Neural progenitor cell (in vitro differentiated cells): Measurements from ENCODE around the gene ABCA8. TPM values are rescaled to one million over a fixed set of nuclear protein-coding genes. Genes with fewer than 3 reads are reported as not detected.
A peak's percentile ranks its signal among the peaks of the same experiment; 100 is the strongest.

Source experiments
- DNase-seq: peaks from one replicate; pipeline ENCODE4 v3.0.0-alpha.2; 2016; ENCODE audit warnings: low spot score
- H2AFZ ChIP-seq: fragments of 200-600 bp; sonication (generic); replicated peaks from 2 replicates; pipeline ENCODE4 v1.6.1; 2016; ENCODE audit warnings: antibody characterized with exemption
- H3F3A ChIP-seq: fragments of 200-600 bp; sonication (generic); 2 replicates; pipeline ENCODE4 v1.6.1; 2016; ENCODE audit warnings: antibody characterized with exemption, low read depth
- H3K27ac ChIP-seq: fragments of 200-600 bp; sonication (generic); 2 replicates; pipeline ENCODE4 v1.5.1; 2016; ENCODE audit warnings: mild to moderate bottlenecking
- H3K27me3 ChIP-seq: fragments of 200-600 bp; sonication (generic); 2 replicates; pipeline ENCODE4 v1.6.1; 2016; ENCODE audit warnings: mild to moderate bottlenecking, moderate library complexity
- H3K36me3 ChIP-seq: fragments of 200-600 bp; sonication (generic); 2 replicates; pipeline ENCODE4 v1.5.1; 2016
- H3K4me1 ChIP-seq: fragments of 200-600 bp; sonication (generic); 2 replicates; pipeline ENCODE4 v1.6.1; 2016; ENCODE audit warnings: mixed run types
- H3K4me2 ChIP-seq: fragments of 200-600 bp; sonication (generic); 2 replicates; pipeline ENCODE4 v1.6.1; 2016
- H3K4me3 ChIP-seq: fragments of 200-600 bp; sonication (generic); 2 replicates; pipeline ENCODE4 v1.5.1; 2016
- H3K79me2 ChIP-seq: fragments of 200-600 bp; sonication (generic); 2 replicates; pipeline ENCODE4 v1.6.1; 2016; ENCODE audit warnings: low read depth
- H3K9ac ChIP-seq: fragments of 200-600 bp; sonication (generic); 2 replicates; pipeline ENCODE4 v1.6.1; 2016
- H3K9me3 ChIP-seq: fragments of 200-600 bp; sonication (generic); 2 replicates; pipeline ENCODE4 v1.5.1; 2016; ENCODE audit warnings: low read depth
- H4K20me1 ChIP-seq: fragments of 200-600 bp; sonication (generic); 2 replicates; pipeline ENCODE4 v1.6.1; 2016; ENCODE audit warnings: low read depth
- H3K27ac Mint-ChIP-seq: 3 replicates; pipeline ENCODE4 v1.8.0; 2021; ENCODE audit warnings: mixed read lengths
- H3K27me3 Mint-ChIP-seq: 2 replicates; pipeline ENCODE4 v1.8.0; 2022; ENCODE audit warnings: low read depth, mild to moderate bottlenecking, inconsistent platforms, moderate library complexity, mixed read lengths; ENCODE audit not compliant: insufficient read depth
- H3K36me3 Mint-ChIP-seq: 3 replicates; pipeline ENCODE4 v1.8.0; 2021; ENCODE audit warnings: mixed read lengths
- H3K4me1 Mint-ChIP-seq: 3 replicates; pipeline ENCODE4 v1.8.0; 2021; ENCODE audit warnings: mixed read lengths
- H3K4me3 Mint-ChIP-seq: 3 replicates; pipeline ENCODE4 v1.8.0; 2021; ENCODE audit warnings: mild to moderate bottlenecking, moderate library complexity, mixed read lengths
- H3K9me3 Mint-ChIP-seq: 3 replicates; pipeline ENCODE4 v1.8.0; 2020; ENCODE audit warnings: mixed read lengths
- CTCF ChIP-seq: fragments of 200-600 bp; sonication (generic); IDR thresholded peaks from 2 replicates; pipeline ENCODE4 v1.5.1; 2017; ENCODE audit warnings: antibody characterized with exemption, mild to moderate bottlenecking
- EZH2 ChIP-seq: fragments of 200-600 bp; sonication (generic); IDR thresholded peaks from 2 replicates; pipeline ENCODE4 v1.6.1; 2017; ENCODE audit warnings: antibody characterized with exemption, mild to moderate bottlenecking, moderate library complexity
- EZH2phosphoT487 ChIP-seq: fragments of 200-600 bp; sonication (generic); IDR thresholded peaks from 2 replicates; pipeline ENCODE4 v1.6.1; 2017; ENCODE audit warnings: antibody characterized with exemption
- total RNA-seq: library from RNA; depleted of rRNA; stranded (reverse); fragments of >200 nt; gene quantifications from 2 replicates; pipeline ENCODE4 v1.2.3, GENCODE V29; 2015; ENCODE audit warnings: low replicate concordance

ABCA8 gene
- total RNA-seq, 1 donor from 2014 or later: not detected

GRCh38 chr17:68909066-68909465, 46.1 kb downstream of the ABCA8 start:
- H3K4me2 ChIP-seq: no peak overlapping the region

GRCh38 chr17:68908045-68908444, 47.1 kb downstream of the ABCA8 start:
- Mint-ChIP-seq H3K27me3 (no peaks in the 10 kb centered on the region), H3K9me3 (peaks cover 9% of the 10 kb centered on the region), H3K36me3 (no peaks in the 10 kb centered on the region), H3K27ac (no peak overlapping the region), H3K4me1 (peaks cover 19% of the 10 kb centered on the region), H3K4me3 (no peak overlapping the region)
- TF ChIP-seq CTCF: no peak
- TF ChIP-seq EZH2phosphoT487: no peak
- TF ChIP-seq EZH2: no peak
- no peak overlapping the region for H2AFZ ChIP-seq
- no peaks in the 10 kb centered on the region for H3F3A ChIP-seq
- H3K4me3 ChIP-seq: no peak overlapping the region
- H3K79me2 ChIP-seq: no peaks in the 10 kb centered on the region
- H3K27ac ChIP-seq: no peak overlapping the region
- no peak for DNase-seq
- H3K4me1 ChIP-seq: peaks cover 7% of the 10 kb centered on the region
- H4K20me1 ChIP-seq: no peaks in the 10 kb centered on the region
- H3K9me3 ChIP-seq: no peaks in the 10 kb centered on the region
- H3K9ac ChIP-seq: no peak overlapping the region
- no peaks in the 10 kb centered on the region for H3K36me3 ChIP-seq
- H3K4me2 ChIP-seq: no peak overlapping the region
- no peaks in the 10 kb centered on the region for H3K27me3 ChIP-seq

More at GRCh38 chr17:68909066-68909465, 46.1 kb downstream of the ABCA8 start:
- no peaks in the 10 kb centered on the region for H3K79me2 ChIP-seq
- H4K20me1 ChIP-seq: no peaks in the 10 kb centered on the region
- Mint-ChIP-seq H3K27me3 (no peaks in the 10 kb centered on the region), H3K36me3 (no peaks in the 10 kb centered on the region), H3K4me3 (no peak overlapping the region), H3K4me1 (peaks cover 19% of the 10 kb centered on the region), H3K27ac (no peak overlapping the region), H3K9me3 (peaks cover 12% of the 10 kb centered on the region)
- no peaks in the 10 kb centered on the region for H3K36me3 ChIP-seq
- no peak overlapping the region for H3K9ac ChIP-seq
- peaks cover 7% of the 10 kb centered on the region for H3K4me1 ChIP-seq
- no peaks in the 10 kb centered on the region for H3K9me3 ChIP-seq
- no peaks in the 10 kb centered on the region for H3K27me3 ChIP-seq
- no peak for TF ChIP-seq CTCF
- no peak overlapping the region for H3K4me3 ChIP-seq
- H3K27ac ChIP-seq: no peak overlapping the region
- DNase-seq: no peak
- H3F3A ChIP-seq: no peaks in the 10 kb centered on the region
- no peak overlapping the region for H2AFZ ChIP-seq

- Histone ChIP-seq H3K9ac (no peak overlapping the region), H3K79me2 (no peaks in the 10 kb centered on the region), H2AFZ (no peak overlapping the region), H3K4me3 (no peak overlapping the region), H3K36me3 (no peaks in the 10 kb centered on the region), H4K20me1 (no peaks in the 10 kb centered on the region), H3K27ac (no peak overlapping the region), H3K4me1 (peaks cover 7% of the 10 kb centered on the region), H3K9me3 (no peaks in the 10 kb centered on the region), H3F3A (no peaks in the 10 kb centered on the region), H3K4me2 (no peak overlapping the region), H3K27me3 (no peaks in the 10 kb centered on the region)
- H3K4me1 Mint-ChIP-seq: peaks cover 19% of the 10 kb centered on the region
- peak; percentile 32 for DNase-seq
- TF ChIP-seq CTCF (peak; percentile 59), EZH2 (no peak)
- no peaks in the 10 kb centered on the region for H3K36me3 Mint-ChIP-seq
- H3K4me3 Mint-ChIP-seq: no peak overlapping the region
- no peak overlapping the region for H3K27ac Mint-ChIP-seq
- H3K9me3 Mint-ChIP-seq: peaks cover 1% of the 10 kb centered on the region
- no peaks in the 10 kb centered on the region for H3K27me3 Mint-ChIP-seq
Measured at GRCh38 chr17:68906638-68907037, 48.6 kb downstream of the ABCA8 start.

- Mint-ChIP-seq H3K27ac (no peak overlapping the region), H3K36me3 (no peaks in the 10 kb centered on the region), H3K4me3 (no peak overlapping the region), H3K9me3 (peaks cover 5% of the 10 kb centered on the region), H3K4me1 (peaks cover 14% of the 10 kb centered on the region), H3K27me3 (no peaks in the 10 kb centered on the region)
- H2AFZ ChIP-seq: no peak overlapping the region
- no peak for DNase-seq
- no peaks in the 10 kb centered on the region for H3F3A ChIP-seq
- no peaks in the 10 kb centered on the region for H3K9me3 ChIP-seq
- H3K4me3 ChIP-seq: no peak overlapping the region
- TF ChIP-seq CTCF (no peak), EZH2 (no peak), EZH2phosphoT487 (no peak)
- no peak overlapping the region for H3K9ac ChIP-seq
- H3K79me2 ChIP-seq: no peaks in the 10 kb centered on the region
- H3K4me1 ChIP-seq: peaks cover 7% of the 10 kb centered on the region
- H3K4me2 ChIP-seq: no peak overlapping the region
- H3K27me3 ChIP-seq: no peaks in the 10 kb centered on the region
- H3K36me3 ChIP-seq: no peaks in the 10 kb centered on the region
- no peak overlapping the region for H3K27ac ChIP-seq
- no peaks in the 10 kb centered on the region for H4K20me1 ChIP-seq
Measured at GRCh38 chr17:68903286-68903685, 51.9 kb downstream of the ABCA8 start.
